ELR (cell line): ENCODE measurements around the gene MBTD1.
"Not testable (repeated sequence)": the region's sequence is repeated elsewhere in the genome, so short reads cannot be mapped to it uniquely, and the experiment has no call there.

ENCODE experiments used
- DNase-seq: peaks from one replicate; pipeline ENCODE4 v3.0.0-alpha.2; 2015; ENCODE audit warnings: low read depth

MBTD1 gene

GRCh38 chr17:51255673-51256072 is 4.2 kb downstream of the MBTD1 start:
- DNase-seq = no peak

DNA sequence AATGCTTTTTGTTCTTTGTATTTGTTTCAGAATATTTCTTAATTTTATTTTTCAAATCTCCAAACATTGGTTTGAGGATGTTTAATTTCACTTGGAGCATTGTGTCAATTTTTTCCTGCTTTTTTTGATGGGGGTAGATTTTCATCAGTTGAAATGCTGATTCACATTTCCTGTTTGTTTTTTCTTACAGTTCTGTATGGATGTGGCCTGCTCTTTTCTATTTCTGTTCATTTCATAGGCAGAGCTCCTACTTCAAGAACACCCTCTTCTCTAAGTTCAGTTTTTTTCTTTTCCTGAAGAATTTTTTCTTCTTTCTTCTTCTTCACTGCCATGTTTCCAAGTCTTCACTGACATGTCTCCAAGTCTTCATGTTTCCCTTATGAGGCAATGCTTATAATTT is 8.8 kb downstream of the MBTD1 start:
- peak; percentile 47 for DNase-seq

- no peak for DNase-seq
Observed at GRCh38 chr17:51250314-51250840, 9.5 kb downstream of the MBTD1 start.

- no peak for DNase-seq
Observed at GRCh38 chr17:51245535-51245934, 14.3 kb downstream of the MBTD1 start.

DNA sequence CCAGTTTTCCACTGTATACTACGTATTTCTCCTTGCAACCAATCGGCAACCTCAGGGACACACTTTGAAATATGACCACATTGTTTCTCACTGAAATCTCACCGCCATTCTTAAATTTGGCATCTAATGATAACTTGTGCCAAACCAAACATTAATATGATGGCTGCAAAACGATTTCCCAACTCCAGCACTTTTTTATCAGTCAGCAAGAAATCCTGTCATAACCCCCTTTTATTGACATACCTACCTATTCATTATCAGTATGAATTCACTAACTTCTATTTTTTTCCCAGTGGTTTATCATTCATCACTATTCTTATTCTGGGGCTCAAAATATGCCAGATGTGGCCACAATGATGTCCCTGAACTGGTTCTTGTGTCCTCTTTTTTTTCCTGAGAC is 15.8 kb downstream of the MBTD1 start:
- no peak for DNase-seq

DNA sequence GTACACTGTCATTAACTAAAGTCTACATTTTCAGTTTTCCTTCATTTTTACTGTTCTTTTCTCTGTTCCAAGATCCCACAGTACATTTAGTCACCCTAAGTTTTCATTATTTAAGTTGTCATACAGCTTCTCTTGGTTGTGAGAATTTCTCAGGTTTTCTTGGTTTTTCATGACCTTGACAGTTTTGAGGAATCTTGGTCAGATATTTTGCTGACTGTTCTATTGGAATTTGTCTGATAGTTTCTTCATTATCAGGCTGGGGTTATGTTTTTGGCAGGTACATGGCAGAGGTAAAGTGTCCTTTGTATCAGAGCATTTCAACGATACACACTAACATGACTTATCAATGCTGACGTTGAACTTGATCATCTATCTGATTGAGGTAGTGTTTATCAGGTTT is 19.6 kb downstream of the MBTD1 start:
- no peak for DNase-seq

DNA sequence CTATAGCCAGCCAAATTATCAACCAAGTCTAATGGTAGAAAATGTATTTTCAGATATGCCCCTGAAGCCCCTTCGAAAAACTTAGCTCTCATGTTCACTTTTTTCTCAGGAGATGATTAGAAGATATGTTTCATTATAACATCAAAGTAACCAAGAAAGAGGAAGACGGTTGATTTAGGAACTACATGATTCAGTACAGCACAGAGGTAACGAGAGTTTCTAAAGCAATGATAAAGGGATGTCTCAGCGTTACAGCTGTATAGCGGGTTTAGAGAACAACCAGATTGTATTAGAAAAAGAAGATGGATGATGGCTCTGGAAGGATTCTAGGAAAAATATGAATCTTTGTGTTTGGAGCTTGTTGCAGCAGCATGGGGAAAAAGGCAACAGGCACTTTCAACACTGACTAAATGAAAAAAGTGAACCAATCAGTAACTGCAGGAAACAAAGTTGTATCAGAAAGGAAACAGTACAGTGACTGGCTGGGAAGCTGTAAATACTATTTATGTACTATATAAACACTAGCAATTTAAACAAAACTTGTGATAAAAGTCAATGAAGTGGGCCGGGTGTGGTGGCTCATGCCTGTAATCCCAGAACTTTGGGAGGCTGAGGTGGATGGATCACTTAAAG is 21.5 kb downstream of the MBTD1 start:
- DNase-seq = no peak

GRCh38 chr17:51234162-51234561 is 25.7 kb downstream of the MBTD1 start:
- DNase-seq = no peak

GRCh38 chr17:51231999-51232398 is 27.9 kb downstream of the MBTD1 start:
- no peak for DNase-seq

DNA sequence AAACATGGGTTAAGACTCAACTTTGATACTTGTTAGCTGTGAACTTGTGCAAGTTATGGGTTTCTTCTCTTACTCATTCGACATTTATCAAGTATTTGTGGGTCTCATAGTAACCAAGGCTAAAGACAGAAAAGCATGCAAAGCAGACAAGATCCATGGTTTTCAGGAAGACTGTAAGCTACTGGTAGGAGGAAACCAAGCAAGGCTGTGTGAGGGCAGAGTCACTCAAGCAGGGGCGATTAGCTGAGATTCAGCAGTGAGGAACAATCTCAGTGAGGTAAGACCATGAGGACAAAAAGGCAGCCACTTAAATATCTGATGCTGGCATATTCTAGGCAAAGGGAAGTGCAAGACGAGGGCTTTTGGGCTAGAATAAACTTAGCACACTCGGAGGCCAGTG is 29.5 kb downstream of the MBTD1 start:
- no peak for DNase-seq

DNA sequence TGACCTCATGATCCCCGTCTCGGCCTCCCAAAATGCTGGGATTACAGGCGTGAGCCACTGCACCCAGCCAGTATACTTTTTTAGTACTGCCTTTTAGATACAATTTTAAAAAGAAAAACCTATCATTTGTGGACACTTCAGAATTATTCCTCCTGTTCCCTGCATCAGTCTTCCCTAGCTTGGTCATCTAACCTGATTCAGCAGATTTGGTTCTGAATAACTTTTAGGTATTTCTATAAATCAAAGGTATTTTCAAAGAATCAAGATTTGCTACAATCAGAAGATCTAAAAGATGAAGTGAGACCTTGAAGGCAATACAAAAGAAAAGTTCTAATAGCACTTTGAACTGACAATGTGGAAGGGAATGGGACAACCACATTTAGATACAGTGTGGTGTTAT is 30.0 kb downstream of the MBTD1 start:
- DNase-seq = no peak

GRCh38 chr17:51228161-51228560 is 31.7 kb downstream of the MBTD1 start:
- peak; percentile 2 for DNase-seq

- not testable (repeated sequence) for DNase-seq
Observed at GRCh38 chr17:51225523-51225922, 34.3 kb downstream of the MBTD1 start.

GRCh38 chr17:51224402-51225262 is 35.2 kb downstream of the MBTD1 start:
- no peak for DNase-seq

DNA sequence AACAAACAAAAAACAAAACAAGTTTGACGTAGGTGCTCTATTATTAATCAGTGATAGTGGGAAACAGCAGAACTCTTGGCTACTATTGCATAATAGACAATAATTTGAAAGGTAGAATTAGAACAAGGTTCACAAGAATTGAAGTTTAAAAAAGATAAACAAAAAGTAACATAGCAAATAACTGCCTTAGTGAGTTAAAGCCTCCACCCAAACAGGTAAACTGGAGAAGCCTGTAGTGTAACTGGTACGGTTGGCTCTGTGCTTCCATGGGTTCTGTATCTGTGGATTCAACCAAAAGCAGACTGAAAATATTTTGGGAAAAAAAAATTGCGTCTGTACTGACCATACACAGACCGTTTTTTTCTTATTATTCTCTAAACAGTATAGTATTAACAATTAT is 38.5 kb downstream of the MBTD1 start:
- DNase-seq = no peak

- DNase-seq = no peak
Observed at GRCh38 chr17:51217946-51218345, 41.9 kb downstream of the MBTD1 start.

- DNase-seq = no peak
Observed at GRCh38 chr17:51214920-51215319, 44.9 kb downstream of the MBTD1 start.

GRCh38 chr17:51203838-51204237 is 56.0 kb downstream of the MBTD1 start:
- DNase-seq = no peak

DNA sequence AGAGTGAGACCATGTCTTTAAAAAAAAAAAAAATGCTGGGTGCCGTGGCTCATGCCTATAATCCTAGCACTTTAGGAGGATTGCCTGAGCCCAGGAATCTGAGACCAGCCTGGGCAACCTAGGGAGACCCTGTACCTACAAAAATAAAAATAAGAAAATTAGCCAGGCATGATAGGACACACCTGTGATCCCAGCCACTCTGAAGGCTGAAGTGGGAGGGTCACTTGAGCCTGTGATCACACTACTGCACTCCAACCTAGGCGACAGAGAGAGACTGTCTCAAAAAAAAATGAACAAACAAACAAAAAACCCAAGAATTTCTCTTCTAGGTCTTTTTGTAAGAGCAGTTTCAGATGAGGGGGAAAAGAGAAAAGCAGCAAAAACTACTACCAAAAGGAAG is 59.0 kb downstream of the MBTD1 start:
- no peak for DNase-seq

DNA sequence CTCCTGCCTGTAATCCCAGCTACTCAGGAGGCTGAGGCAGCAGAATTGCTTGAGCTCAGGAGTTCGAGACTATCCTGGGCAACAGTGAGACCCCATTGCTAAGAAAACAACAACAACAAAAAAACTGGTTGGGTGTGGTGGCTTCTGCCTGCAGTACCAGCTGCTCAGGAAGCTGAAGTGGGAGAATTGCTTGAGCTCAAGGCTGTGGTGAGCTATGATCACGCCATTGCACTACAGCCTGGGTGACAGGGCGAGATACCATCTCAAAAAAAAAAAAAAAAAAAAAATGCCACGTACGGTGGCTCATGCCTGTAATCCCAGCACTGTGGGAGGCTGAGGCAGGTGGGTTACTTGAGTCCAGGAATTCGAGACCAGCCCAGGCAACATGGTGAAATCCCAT is 59.6 kb downstream of the MBTD1 start:
- DNase-seq = no peak

- DNase-seq = no peak
Observed at GRCh38 chr17:51197754-51198153, 62.1 kb downstream of the MBTD1 start.

- no peak for DNase-seq
Observed at GRCh38 chr17:51191895-51192294, 68.0 kb downstream of the MBTD1 start.

GRCh38 chr17:51189628-51190027 is 70.2 kb downstream of the MBTD1 start:
- DNase-seq = no peak
